IPS DF 6.9 (cell line): ENCODE results near the gene PATZ1.

Source experiments
- DNase-seq: peaks from one replicate; pipeline ENCODE4 v3.0.0-alpha.2; 2013; ENCODE audit warnings: low read depth, low spot score
- H3K27ac ChIP-seq: one replicate; pipeline ENCODE4 v1.5.1; 2013; ENCODE audit warnings: low read length, control low read depth
- H3K27me3 ChIP-seq: 2 replicates; pipeline ENCODE4 v1.6.1; 2013; ENCODE audit warnings: mild to moderate bottlenecking, low read length; ENCODE audit not compliant: control insufficient read depth, insufficient read depth
- H3K36me3 ChIP-seq: 2 replicates; pipeline ENCODE4 v1.6.1; 2013; ENCODE audit warnings: low read length; ENCODE audit not compliant: control insufficient read depth, insufficient read depth
- H3K4me1 ChIP-seq: 2 replicates; pipeline ENCODE4 v1.6.1; 2013; ENCODE audit warnings: low read length; ENCODE audit not compliant: control insufficient read depth, insufficient read depth
- H3K4me3 ChIP-seq: 2 replicates; pipeline ENCODE4 v1.5.1; 2013; ENCODE audit warnings: mild to moderate bottlenecking, low read length
- H3K9me3 ChIP-seq: 2 replicates; pipeline ENCODE4 v1.6.1; 2013; ENCODE audit warnings: low read length, inconsistent platforms; ENCODE audit not compliant: control insufficient read depth, insufficient read depth
- WGBS: extraction: QIAGEN DNeasy Blood & Tissue Kit; methylation state at CpG from one replicate; pipeline ENCODE4 v1.1.7; 2013; ENCODE audit warnings: mixed read lengths, missing lambda C conversion rate; ENCODE audit not compliant: insufficient read length, insufficient coverage; 5-methylcytosine and 5-hydroxymethylcytosine counted together

PATZ1 gene

DNA sequence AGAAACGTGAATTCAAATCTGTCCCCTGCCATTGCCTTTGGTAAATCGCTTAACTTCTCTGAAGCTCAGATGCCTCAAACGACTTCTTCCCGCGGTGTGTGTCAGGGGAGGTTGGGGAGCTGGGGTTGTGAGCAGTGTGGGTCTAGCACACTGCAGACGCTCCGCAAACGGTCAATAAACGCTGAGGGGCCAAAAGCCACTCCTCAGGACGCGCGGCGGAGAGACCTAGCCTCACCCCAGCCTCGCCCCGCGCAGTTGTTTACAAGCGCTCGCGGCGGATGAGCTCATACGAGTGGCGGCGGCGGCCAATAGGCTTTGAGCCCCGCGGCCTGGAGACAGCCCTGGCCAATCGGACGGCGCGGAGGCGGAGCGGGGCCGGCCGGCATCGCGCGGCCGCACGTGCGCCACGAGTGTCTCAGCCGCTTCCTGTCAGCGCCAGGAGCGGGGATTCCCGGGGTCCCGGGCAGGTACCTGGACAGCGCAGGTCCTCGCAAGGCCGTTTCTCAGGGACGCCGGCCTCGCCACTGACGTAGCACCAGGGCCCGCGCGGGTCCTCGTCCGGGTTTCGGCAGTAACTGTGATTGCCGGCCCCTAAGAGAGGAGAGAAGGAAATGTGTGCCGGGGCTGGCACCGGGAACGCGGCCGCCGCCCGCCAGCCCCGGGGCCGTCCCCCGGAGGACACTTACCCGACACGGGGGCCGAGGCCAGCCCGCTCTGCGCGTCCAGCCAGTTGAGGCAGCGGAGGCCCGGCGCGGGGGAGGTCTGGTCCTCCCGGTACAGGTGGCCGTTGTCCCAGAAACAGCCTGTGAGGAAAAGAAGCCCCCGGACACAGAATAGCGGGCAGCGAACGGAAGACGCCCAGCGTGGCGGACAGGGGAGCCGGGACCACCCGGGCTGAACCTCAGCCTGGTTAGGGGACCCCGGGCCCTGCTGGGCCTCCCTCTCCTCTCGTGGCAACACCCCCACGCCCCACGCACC, 55.4 kb downstream of the PATZ1 start:
- Histone ChIP-seq H3K27me3 (no peaks in the 10 kb centered on the region; the same call in 1 of the 2 replicates), H3K4me3 (peak overlapping the region; percentile 45; the same call in 1 of the 2 replicates), H3K9me3 (no peaks in the 10 kb centered on the region), H3K27ac (no peak overlapping the region), H3K36me3 (no peaks in the 10 kb centered on the region), H3K4me1 (no peaks in the 10 kb centered on the region)
- DNase-seq = peak; percentile 68
- WGBS = no CpG with 5 or more reads among the region's 95 CpGs

DNA sequence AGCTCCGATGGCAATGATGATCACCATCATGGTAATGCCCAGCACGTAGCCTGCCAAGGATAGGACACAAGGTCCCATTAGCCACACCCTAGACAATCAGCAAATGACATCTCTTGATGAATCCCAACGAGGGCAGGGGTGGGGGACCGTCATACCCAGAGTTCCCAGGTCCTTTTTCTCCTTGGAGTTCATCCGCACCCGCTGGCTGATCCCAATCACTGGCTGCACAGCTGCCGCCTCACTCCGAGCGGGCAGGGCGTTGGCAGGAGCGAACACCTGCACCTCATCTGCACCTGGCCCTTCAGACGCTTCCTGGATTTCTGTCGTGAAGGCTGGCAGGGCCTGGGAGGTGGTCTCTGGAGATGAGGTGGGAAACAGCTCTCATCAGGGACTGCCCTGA, 56.8 kb downstream of the PATZ1 start:
- H3K27me3 ChIP-seq = no peaks in the 10 kb centered on the region; the same call in 1 of the 2 replicates
- H3K36me3 ChIP-seq = no peaks in the 10 kb centered on the region
- no peak for DNase-seq
- no peak overlapping the region for H3K4me3 ChIP-seq
- H3K27ac ChIP-seq = no peak overlapping the region
- no CpG with 5 or more reads among the region's 13 CpGs for WGBS
- 0 out of 2 replicates have a peak, but pooled peaks cover 1% of the 10 kb centered on the region for H3K4me1 ChIP-seq
- H3K9me3 ChIP-seq = no peaks in the 10 kb centered on the region

DNA sequence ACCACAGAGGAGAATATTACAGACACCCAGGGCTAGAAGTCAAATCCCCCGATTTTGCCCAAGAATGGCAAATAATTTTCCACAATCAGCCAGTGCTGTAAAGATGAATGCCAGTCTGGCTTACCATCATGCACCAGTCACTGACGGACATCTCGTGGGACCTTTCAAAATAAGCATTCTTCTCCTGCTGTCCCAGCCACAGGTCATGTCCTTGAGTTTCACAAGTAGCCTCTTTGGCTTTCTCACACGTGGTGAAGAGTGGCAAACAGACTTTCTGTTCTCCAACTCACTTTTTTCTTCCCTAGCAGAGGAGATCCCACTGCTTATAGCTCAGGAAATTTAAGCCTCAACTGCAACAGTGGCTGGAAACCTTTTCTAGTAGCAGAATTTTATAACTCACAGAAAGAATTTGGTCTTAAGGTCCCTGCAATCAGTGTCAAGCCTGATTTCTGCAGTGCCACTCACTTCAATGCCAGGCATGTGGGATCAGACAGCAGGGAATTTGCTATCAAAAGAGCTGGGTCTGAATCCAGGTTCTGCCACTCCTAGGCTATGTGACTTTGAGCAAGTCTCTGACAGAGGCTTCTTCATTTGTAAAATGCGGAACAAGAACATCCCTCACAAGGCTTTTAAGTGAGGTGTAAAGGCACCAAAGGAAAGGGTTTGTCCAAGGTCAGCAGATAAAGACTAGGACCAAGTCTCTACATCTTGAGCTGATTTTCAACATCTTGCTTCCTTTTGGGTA, 57.5 kb downstream of the PATZ1 start:
- Histone ChIP-seq H3K4me3 (no peak overlapping the region), H3K4me1 (0 out of 2 replicates have a peak, but pooled peaks cover 1% of the 10 kb centered on the region), H3K27me3 (no peaks in the 10 kb centered on the region; the same call in 1 of the 2 replicates), H3K36me3 (no peaks in the 10 kb centered on the region), H3K27ac (no peak overlapping the region), H3K9me3 (no peaks in the 10 kb centered on the region)
- no peak for DNase-seq
- WGBS = no CpG with 5 or more reads among the region's 5 CpGs

DNA sequence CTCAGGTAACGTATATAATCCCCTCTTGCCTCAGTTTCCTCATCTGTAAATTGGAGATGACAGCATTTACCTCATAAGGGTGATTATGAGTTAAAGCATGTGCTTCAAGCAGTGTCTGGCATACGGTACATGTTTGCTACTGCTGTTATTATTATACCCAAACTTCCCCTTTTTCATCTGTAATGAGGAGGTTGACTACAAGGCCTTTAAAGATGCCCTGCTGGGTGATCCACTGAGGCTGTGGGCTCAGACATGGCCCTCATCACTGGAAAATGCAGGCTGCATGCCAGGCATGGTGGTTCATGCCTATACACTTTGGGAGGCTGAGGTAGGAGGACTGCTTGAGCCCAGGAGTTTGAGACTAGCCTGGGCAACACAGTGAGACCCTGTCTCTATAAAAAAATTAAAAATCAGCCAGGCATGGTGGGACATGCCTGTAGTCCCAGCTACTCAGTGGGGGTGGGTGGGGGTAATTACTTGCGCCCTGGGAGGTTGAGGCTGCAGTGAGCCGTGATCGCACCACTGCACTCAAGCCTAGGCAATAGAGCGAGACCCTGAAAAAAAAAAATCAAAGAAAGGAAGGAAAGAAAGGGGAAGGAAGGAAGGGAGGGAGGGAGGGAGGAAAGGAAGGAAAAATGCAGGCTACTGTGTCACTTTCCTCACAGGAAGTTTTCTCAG, 58.2 kb downstream of the PATZ1 start:
- Histone ChIP-seq H3K4me1 (0 out of 2 replicates have a peak, but pooled peaks cover 1% of the 10 kb centered on the region), H3K4me3 (no peak overlapping the region), H3K9me3 (no peaks in the 10 kb centered on the region), H3K36me3 (no peaks in the 10 kb centered on the region), H3K27me3 (no peaks in the 10 kb centered on the region; the same call in 1 of the 2 replicates), H3K27ac (no peak overlapping the region)
- no CpG with 5 or more reads among the region's 6 CpGs for WGBS
- no peak for DNase-seq

DNA sequence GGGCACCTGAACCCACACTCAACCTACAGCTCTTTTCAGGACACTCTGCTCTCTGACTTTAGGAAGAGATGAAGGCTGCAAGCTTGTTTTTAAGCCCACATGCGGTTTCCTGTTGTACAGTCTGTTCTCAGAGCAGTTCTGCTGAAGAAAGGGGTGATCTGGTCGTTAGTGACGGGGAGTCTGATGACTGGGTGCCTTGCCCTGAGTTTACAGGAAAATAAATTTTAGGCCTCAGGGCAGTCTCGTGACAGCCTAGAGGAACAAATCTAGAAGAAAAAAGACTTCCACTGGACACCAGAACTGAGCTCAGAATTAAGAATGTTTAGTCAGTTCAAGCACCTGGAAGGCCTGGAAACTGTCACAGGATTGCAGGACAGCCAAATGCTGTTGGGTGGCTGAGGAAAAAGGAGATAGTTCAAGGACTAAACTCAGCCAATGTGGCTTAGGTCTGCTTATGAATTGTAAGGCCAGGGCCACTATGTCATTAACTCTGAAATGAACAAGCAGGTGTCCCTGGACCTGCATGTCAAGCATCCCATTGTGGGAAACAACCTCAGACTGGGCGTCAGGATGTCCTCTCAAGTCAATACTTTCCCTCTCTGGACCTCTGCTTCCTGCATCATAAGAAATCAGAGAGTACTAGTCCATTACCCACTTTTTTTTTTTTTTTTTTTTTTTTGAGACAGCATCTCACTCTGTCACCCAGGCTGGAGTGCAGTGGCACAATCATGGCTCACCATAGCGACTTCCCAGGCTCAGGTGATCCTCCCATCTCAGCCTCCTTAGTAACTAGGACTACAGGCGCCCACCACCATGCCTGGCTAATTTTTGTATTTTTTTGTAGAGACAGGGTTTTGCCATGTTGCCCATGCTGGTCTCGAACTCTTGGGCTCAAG, 59.5 kb downstream of the PATZ1 start:
- H3K4me1 ChIP-seq = 0 out of 2 replicates have a peak, but pooled peaks cover 1% of the 10 kb centered on the region
- H3K36me3 ChIP-seq = no peaks in the 10 kb centered on the region
- no peak overlapping the region for H3K27ac ChIP-seq
- H3K4me3 ChIP-seq = no peak overlapping the region
- no CpG with 5 or more reads among the region's 8 CpGs for WGBS
- H3K27me3 ChIP-seq = no peaks in the 10 kb centered on the region; the same call in 1 of the 2 replicates
- H3K9me3 ChIP-seq = no peaks in the 10 kb centered on the region
- DNase-seq = no peak

DNA sequence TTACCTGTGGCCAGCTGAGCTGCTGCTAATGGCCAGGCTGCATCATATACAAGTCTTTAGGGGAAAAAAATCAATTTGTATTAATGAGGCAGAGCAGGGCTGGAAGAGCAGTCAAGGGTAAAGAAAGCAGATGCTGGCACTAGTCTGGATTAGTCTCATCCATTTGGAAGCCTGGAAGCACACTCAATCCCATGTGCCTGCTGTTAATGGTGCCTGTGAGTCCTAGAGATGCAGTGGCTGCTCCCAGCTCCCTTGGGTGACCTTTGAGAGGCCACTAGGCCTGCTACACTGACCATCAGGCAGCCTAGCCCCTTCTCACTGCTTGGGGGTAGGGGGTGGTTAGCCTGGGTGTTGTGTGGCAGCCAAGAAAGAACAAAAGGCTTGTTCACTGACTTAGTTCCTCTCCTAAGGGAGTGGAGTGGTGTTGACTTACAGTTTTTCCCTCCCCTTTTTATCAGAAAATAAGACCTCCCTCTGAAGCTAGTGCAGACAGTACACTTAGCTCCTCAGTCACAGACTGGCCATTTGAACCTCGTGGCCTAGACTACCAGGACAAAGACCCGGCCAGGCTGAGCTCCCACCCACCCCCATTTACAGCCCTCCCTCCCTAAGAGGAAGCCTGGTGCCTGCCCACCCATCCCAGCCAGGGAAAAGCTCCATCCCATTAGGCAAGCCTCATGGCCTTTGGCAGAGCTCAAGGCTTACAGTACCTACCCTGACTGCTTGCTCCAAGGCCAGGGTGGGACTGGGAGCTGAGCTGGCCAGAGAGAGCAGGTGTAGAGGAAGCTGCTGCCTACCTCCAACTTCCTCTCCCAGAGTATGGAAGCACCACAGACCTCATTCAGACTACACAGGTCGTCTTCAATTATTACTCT, 61.6 kb downstream of the PATZ1 start:
- no peak overlapping the region for H3K4me3 ChIP-seq
- H3K27me3 ChIP-seq = no peaks in the 10 kb centered on the region
- H3K4me1 ChIP-seq = 0 out of 2 replicates have a peak, but pooled peaks cover 1% of the 10 kb centered on the region
- H3K36me3 ChIP-seq = no peaks in the 10 kb centered on the region
- DNase-seq = no peak
- H3K9me3 ChIP-seq = no peaks in the 10 kb centered on the region
- no CpG with 5 or more reads among the region's 3 CpGs for WGBS
- no peak overlapping the region for H3K27ac ChIP-seq

DNA sequence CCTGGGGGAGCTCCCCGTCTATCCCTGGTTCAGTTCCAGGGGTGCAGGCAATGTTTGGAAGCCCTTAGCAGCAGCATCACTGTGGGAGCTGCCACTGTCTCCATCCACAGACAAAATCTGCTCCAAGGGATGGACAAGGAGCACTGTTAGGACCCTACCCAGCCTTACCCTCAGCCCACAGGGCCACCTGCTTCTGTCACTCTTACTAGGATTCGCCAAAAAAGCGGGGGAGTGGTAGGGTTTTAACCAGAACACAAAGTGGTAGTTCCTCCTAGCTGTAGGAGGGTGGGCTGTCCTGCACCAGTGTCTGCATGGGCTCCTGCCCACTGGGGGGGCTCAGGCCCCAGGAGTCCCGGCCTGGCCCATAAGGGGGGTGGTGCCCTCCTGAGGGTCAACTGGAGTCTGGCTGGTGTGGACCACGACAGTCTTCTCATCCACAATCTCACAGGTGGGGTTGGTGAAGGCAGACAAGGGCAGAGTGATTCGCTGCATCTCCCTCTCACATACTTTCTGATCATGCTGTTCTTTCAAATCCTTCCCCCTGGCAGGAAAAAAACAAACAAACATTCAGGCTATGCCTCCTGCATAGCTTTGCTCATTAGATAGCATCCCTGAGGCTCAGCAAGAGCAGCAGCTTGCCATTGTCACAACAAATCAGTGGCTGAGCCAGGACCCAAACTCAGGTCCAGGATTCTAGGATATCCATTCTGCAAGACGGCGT, 63.2 kb downstream of the PATZ1 start:
- Histone ChIP-seq H3K4me1 (0 out of 2 replicates have a peak, but pooled peaks cover 1% of the 10 kb centered on the region), H3K9me3 (no peaks in the 10 kb centered on the region), H3K4me3 (no peak overlapping the region), H3K36me3 (no peaks in the 10 kb centered on the region), H3K27ac (no peak overlapping the region), H3K27me3 (no peaks in the 10 kb centered on the region)
- no CpG with 5 or more reads among the region's 8 CpGs for WGBS
- DNase-seq = no peak

DNA sequence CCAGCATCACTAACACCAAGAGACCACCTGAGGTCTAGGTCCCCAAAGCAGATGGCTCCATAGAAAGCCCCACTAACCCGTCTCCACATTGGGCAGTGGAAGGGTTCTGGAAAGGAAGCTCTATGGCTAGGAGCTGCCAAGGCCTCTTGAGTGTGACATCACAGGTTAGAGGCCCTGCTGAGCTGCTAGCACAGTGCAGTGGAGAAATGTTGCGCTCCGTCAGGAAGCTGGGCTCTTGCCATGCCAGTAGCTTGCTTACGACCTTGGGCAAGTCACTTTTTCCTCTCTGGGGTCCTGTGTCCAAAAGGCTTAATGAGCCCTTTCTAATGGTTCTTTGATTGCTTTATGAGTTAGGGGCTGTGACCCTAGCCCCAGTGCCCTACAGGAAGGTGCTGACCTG, 64.4 kb downstream of the PATZ1 start:
- H3K36me3 ChIP-seq = no peaks in the 10 kb centered on the region
- no peaks in the 10 kb centered on the region for H3K9me3 ChIP-seq
- DNase-seq = no peak
- H3K4me3 ChIP-seq = no peak overlapping the region
- H3K27ac ChIP-seq = no peak overlapping the region
- H3K27me3 ChIP-seq = no peaks in the 10 kb centered on the region
- 0 out of 2 replicates have a peak, but pooled peaks cover 1% of the 10 kb centered on the region for H3K4me1 ChIP-seq
- no CpG with 5 or more reads among the region's 4 CpGs for WGBS
